Upper lobe of right lung (tissue), 1 donor: ENCODE measurements around the gene RIPPLY3. TPM values are rescaled to one million over a fixed set of nuclear protein-coding genes. Genes with fewer than 3 reads are reported as not detected.

ENCODE experiments used
- ATAC-seq: fragments of 200-7000 bp; cut with Tn5 transposase; one replicate; pipeline ENCODE4 v1.9.1; 2020; ENCODE audit warnings: mild to moderate bottlenecking, moderate library complexity
- DNase-seq: peaks from one replicate; pipeline ENCODE4 v3.0.0-alpha.2; 2020
- H3K27ac ChIP-seq: fragments of 200-600 bp; one replicate; pipeline ENCODE4 v1.8.0; 2022
- H3K27me3 ChIP-seq: fragments of 200-600 bp; one replicate; pipeline ENCODE4 v1.8.0; 2022; ENCODE audit warnings: mild to moderate bottlenecking
- H3K36me3 ChIP-seq: fragments of 200-600 bp; one replicate; pipeline ENCODE4 v1.8.0; 2022
- H3K4me1 ChIP-seq: fragments of 200-600 bp; one replicate; pipeline ENCODE4 v1.8.0; 2022
- H3K4me3 ChIP-seq: fragments of 200-600 bp; one replicate; pipeline ENCODE4 v1.8.0; 2022; ENCODE audit warnings: mild to moderate bottlenecking
- H3K9me3 ChIP-seq: fragments of 200-600 bp; one replicate; pipeline ENCODE4 v1.8.0; 2022
- CTCF ChIP-seq: fragments of 200-600 bp; IDR thresholded peaks from one replicate; pipeline ENCODE4 v1.8.0; 2022; ENCODE audit warnings: antibody characterized with exemption
- intact Hi-C: fragments of 100-400 bp; cut with DNase I; formaldehyde crosslinking; loops from one replicate; pipeline ENCODE4 v1.11.0; 2022
- total RNA-seq: library from RNA; stranded (reverse); fragmentation: NEBNext Ultra II Directional; extraction: Animal tissue kit (Norgen Biotek cat#: 25700); gene quantifications from one replicate; pipeline ENCODE4 v1.2.1, GENCODE V29; 2021
- donor health status: DM: no; HTN: yes; CAD: no; lungs with severe emphysema.

Gene RIPPLY3
- total RNA-seq, 1 donor from 2014 or later = not detected

- Histone ChIP-seq H3K36me3 (no peaks in the 10 kb centered on the region), H3K4me3 (peak overlapping the region; percentile 82), H3K27ac (no peak overlapping the region), H3K9me3 (no peaks in the 10 kb centered on the region), H3K27me3 (no peaks in the 10 kb centered on the region), H3K4me1 (peaks cover 14% of the 10 kb centered on the region)
- no peak for ATAC-seq
- intact Hi-C loops = no loop called here
- TF ChIP-seq CTCF = no peak
- DNase-seq = no peak
These were observed 41.4 kb upstream of the RIPPLY3 start for GRCh38 chr21:36964827-36965719.

- H3K27ac ChIP-seq = peak overlapping the region; percentile 82
- DNase-seq = no peak
- intact Hi-C loops = no loop called here
- no peaks in the 10 kb centered on the region for H3K9me3 ChIP-seq
- H3K4me3 ChIP-seq = peak overlapping the region; percentile 82
- H3K36me3 ChIP-seq = no peaks in the 10 kb centered on the region
- H3K4me1 ChIP-seq = peaks cover 14% of the 10 kb centered on the region
- no peak for TF ChIP-seq CTCF
- ATAC-seq = no peak
- no peaks in the 10 kb centered on the region for H3K27me3 ChIP-seq
These were observed 40.8 kb upstream of the RIPPLY3 start for GRCh38 chr21:36965720-36966065.

- no peaks in the 10 kb centered on the region for H3K36me3 ChIP-seq
- H3K27me3 ChIP-seq = no peaks in the 10 kb centered on the region
- intact Hi-C loops = no loop called here
- H3K9me3 ChIP-seq = no peaks in the 10 kb centered on the region
- H3K27ac ChIP-seq = peak within 1 kb of the TSS; percentile 82
- ATAC-seq (peak; percentile 95), DNase-seq (peak; percentile 90)
- no peak for TF ChIP-seq CTCF
- H3K4me1 ChIP-seq = peaks cover 14% of the 10 kb centered on the region
- H3K4me3 ChIP-seq = peak within 1 kb of the TSS; percentile 82
These were observed 40.3 kb upstream of the RIPPLY3 start, which contains the start of gene HLCS for GRCh38 chr21:36966066-36966820. Gene HLCS, minus strand, starts transcription at chr21:36966669. Its CDS starts 31 bp downstream, at chr21:36966638.

- TF ChIP-seq CTCF = no peak
- Histone ChIP-seq H3K27ac (peak overlapping the region; percentile 82), H3K27me3 (no peaks in the 10 kb centered on the region), H3K4me1 (peaks cover 14% of the 10 kb centered on the region), H3K4me3 (peak overlapping the region; percentile 61), H3K36me3 (no peaks in the 10 kb centered on the region), H3K9me3 (no peaks in the 10 kb centered on the region)
- ATAC-seq (no peak), DNase-seq (no peak)
- intact Hi-C loops = no loop called here
These were observed 39.4 kb upstream of the RIPPLY3 start for GRCh38 chr21:36966821-36967768.

- no peak for ATAC-seq
- peaks cover 14% of the 10 kb centered on the region for H3K4me1 ChIP-seq
- no peak overlapping the region for H3K4me3 ChIP-seq
- H3K9me3 ChIP-seq = no peaks in the 10 kb centered on the region
- H3K27me3 ChIP-seq = no peaks in the 10 kb centered on the region
- TF ChIP-seq CTCF = no peak
- no peak overlapping the region for H3K27ac ChIP-seq
- intact Hi-C loops = no loop called here
- DNase-seq = no peak
- H3K36me3 ChIP-seq = no peaks in the 10 kb centered on the region
These were observed 38.1 kb upstream of the RIPPLY3 start for GRCh38 chr21:36968414-36968813.
